Measurements from ENCODE around the gene PKNOX2. TPM values are rescaled to one million over a fixed set of nuclear protein-coding genes. Genes with fewer than 3 reads are reported as not detected.

Gene PKNOX2
- total RNA-seq, 4 donors from 2014 or later: 1.2 to 5.7 (median 2.2) TPM

GRCh38 chr11:125365196-125365931 lies 200.8 kb downstream of the PKNOX2 start:
- Histone ChIP-seq H3K9me3 (no peaks in the 10 kb centered on the region), H3K4me1 (no peaks in the 10 kb centered on the region), H3K4me3 (no peak overlapping the region), H3K27ac (no peak overlapping the region), H3K36me3 (peaks cover 0 to 21% of the 10 kb centered on the region in 2 donors), H3K27me3 (no peaks in the 10 kb centered on the region)
- ATAC-seq: no peak
- TF ChIP-seq POLR2AphosphoS5 (IDR thresholded peaks at IDR 0.05) (no peak), EP300 (IDR thresholded peaks at IDR 0.05) (no peak), POLR2A (IDR thresholded peaks at IDR 0.05) (no peak), CTCF (IDR thresholded peaks at IDR 0.05) (no peak)
- WGBS, 2 donors (ENCODE audit: low coverage in 1 of 2): 81 to 91% methylated on average over 6 to 7 of the region's 7 CpGs

- no peak for ATAC-seq
- no peak overlapping the region for H3K4me3 ChIP-seq
- 86 to 100% methylated on average over 2 of the region's 8 CpGs for WGBS, 2 donors (ENCODE audit: low coverage in 1 of 2)
- no peak overlapping the region for H3K27ac ChIP-seq
- no peak for TF ChIP-seq POLR2A (IDR thresholded peaks at IDR 0.05)
- TF ChIP-seq CTCF (IDR thresholded peaks at IDR 0.05): no peak
- no peak for TF ChIP-seq POLR2AphosphoS5 (IDR thresholded peaks at IDR 0.05)
- TF ChIP-seq EP300 (IDR thresholded peaks at IDR 0.05): no peak
- no peaks in the 10 kb centered on the region for H3K4me1 ChIP-seq
- peaks cover 0 to 23% of the 10 kb centered on the region in 2 donors for H3K36me3 ChIP-seq
- H3K27me3 ChIP-seq: no peaks in the 10 kb centered on the region
- no peaks in the 10 kb centered on the region for H3K9me3 ChIP-seq
Observed at GRCh38 chr11:125367710-125368109, 203.2 kb downstream of the PKNOX2 start.

- Histone ChIP-seq H3K4me3 (no peak overlapping the region), H3K9me3 (no peaks in the 10 kb centered on the region), H3K27ac (no peak overlapping the region), H3K27me3 (no peaks in the 10 kb centered on the region), H3K36me3 (peaks cover 0 to 23% of the 10 kb centered on the region in 2 donors), H3K4me1 (peaks cover 0 to 2% (median 0%) of the 10 kb centered on the region in 3 donors)
- WGBS, 2 donors (ENCODE audit: low coverage in 1 of 2): 100% methylated on average over 1 of the region's 4 CpGs; no CpG with 5 or more reads in 1 of the 2 donors
- TF ChIP-seq POLR2A (IDR thresholded peaks at IDR 0.05): no peak
- TF ChIP-seq CTCF (IDR thresholded peaks at IDR 0.05): no peak
- TF ChIP-seq EP300 (IDR thresholded peaks at IDR 0.05): no peak
- TF ChIP-seq POLR2AphosphoS5 (IDR thresholded peaks at IDR 0.05): no peak
- no peak for ATAC-seq
Observed at GRCh38 chr11:125368757-125369156, 204.2 kb downstream of the PKNOX2 start.

- no peak for ATAC-seq
- H3K27ac ChIP-seq: no peak overlapping the region
- peaks cover 0 to 9% (median 0%) of the 10 kb centered on the region in 3 donors for H3K4me1 ChIP-seq
- no peak for TF ChIP-seq POLR2A (IDR thresholded peaks at IDR 0.05)
- TF ChIP-seq EP300 (IDR thresholded peaks at IDR 0.05): no peak
- TF ChIP-seq CTCF (IDR thresholded peaks at IDR 0.05): no peak
- TF ChIP-seq POLR2AphosphoS5 (IDR thresholded peaks at IDR 0.05): no peak
- no peak overlapping the region for H3K4me3 ChIP-seq
- peaks cover 0 to 23% of the 10 kb centered on the region in 2 donors for H3K36me3 ChIP-seq
- H3K9me3 ChIP-seq: no peaks in the 10 kb centered on the region
- H3K27me3 ChIP-seq: no peaks in the 10 kb centered on the region
- WGBS, 2 donors (ENCODE audit: low coverage in 1 of 2): 94 to 100% methylated on average over 1 to 3 of the region's 6 CpGs
Observed at GRCh38 chr11:125369808-125370207, 205.3 kb downstream of the PKNOX2 start.

Data from gastroesophageal sphincter (tissue), 4 donors.